Mesenchymal stem cell (in vitro differentiated cells and primary cell): ENCODE measurements around the gene NTRK3.

ENCODE experiments used
- DNase-seq: peaks from one replicate; pipeline ENCODE4 v3.0.0-alpha.2; 2013
- H2AFZ ChIP-seq: one replicate; pipeline ENCODE4 v1.6.1; 2013; ENCODE audit warnings: low read depth, mild to moderate bottlenecking, control low read depth, inconsistent platforms, low read length, moderate library complexity
- H2AK5ac ChIP-seq: 2 replicates; pipeline ENCODE4 v1.6.1; 2013; ENCODE audit warnings: low read length, moderate library complexity, mild to moderate bottlenecking, inconsistent platforms; ENCODE audit not compliant: severe bottlenecking
- H2BK120ac ChIP-seq: one replicate; pipeline ENCODE4 v1.6.1; 2013; ENCODE audit warnings: low read depth, mild to moderate bottlenecking, inconsistent platforms, low read length, moderate library complexity
- H2BK12ac ChIP-seq, 2 experiments: one replicate each; pipeline ENCODE4 v1.6.1; 2013; ENCODE audit warnings: inconsistent platforms in 2 of 2, low read length in 2 of 2, mild to moderate bottlenecking in 2 of 2, moderate library complexity in 2 of 2, control low read depth in 1 of 2
- H2BK15ac ChIP-seq: one replicate; pipeline ENCODE4 v1.6.1; 2013; ENCODE audit warnings: mild to moderate bottlenecking, low read depth, inconsistent platforms; ENCODE audit not compliant: poor library complexity, severe bottlenecking
- H2BK5ac ChIP-seq: 2 replicates; pipeline ENCODE4 v1.6.1; 2013; ENCODE audit warnings: low read depth, mild to moderate bottlenecking, low read length, control low read depth, inconsistent platforms; ENCODE audit not compliant: poor library complexity, severe bottlenecking
- H3K14ac ChIP-seq, 2 experiments: one replicate each; pipeline ENCODE4 v1.6.1; 2013; ENCODE audit warnings: inconsistent platforms in 2 of 2, low read length in 2 of 2, control low read depth in 1 of 2, mild to moderate bottlenecking in 1 of 2, moderate library complexity in 1 of 2
- H3K18ac ChIP-seq, 2 experiments: one replicate each; pipeline ENCODE4 v1.6.1; 2013; ENCODE audit warnings: inconsistent platforms in 2 of 2, low read length in 2 of 2, control low read depth in 1 of 2, low read depth in 1 of 2, mild to moderate bottlenecking in 1 of 2
- H3K23ac ChIP-seq, 2 experiments: one replicate each; pipeline ENCODE4 v1.6.1; 2013; ENCODE audit warnings: inconsistent platforms in 2 of 2, low read length in 2 of 2, mild to moderate bottlenecking in 2 of 2, moderate library complexity in 2 of 2, control low read depth in 1 of 2
- H3K27ac ChIP-seq: 2 replicates; pipeline ENCODE4 v1.5.1; 2013; ENCODE audit warnings: mild to moderate bottlenecking, moderate library complexity, low read length, control low read depth, inconsistent platforms; ENCODE audit not compliant: poor library complexity, severe bottlenecking
- H3K27me3 ChIP-seq, 2 experiments: 2 replicates each; pipeline versions ENCODE4 v1.6.1 to v1.7.0; 2013; ENCODE audit warnings: low read length in 2 of 2, mild to moderate bottlenecking in 2 of 2, moderate library complexity in 2 of 2, control low read depth in 1 of 2, inconsistent platforms in 1 of 2; ENCODE audit not compliant: control insufficient read depth in 1 of 2, insufficient read depth in 1 of 2
- H3K36me3 ChIP-seq, 2 experiments: 2 replicates each; pipeline versions ENCODE4 v1.6.1 to v1.7.0; 2013; ENCODE audit warnings: low read length in 2 of 2, control low read depth in 1 of 2, inconsistent platforms in 1 of 2, low read depth in 1 of 2, mild to moderate bottlenecking in 1 of 2; ENCODE audit not compliant: insufficient read depth in 2 of 2, control insufficient read depth in 1 of 2
- H3K4ac ChIP-seq, 2 experiments: one replicate each; pipeline ENCODE4 v1.6.1; 2013; ENCODE audit warnings: inconsistent platforms in 2 of 2, low read length in 2 of 2, mild to moderate bottlenecking in 2 of 2, moderate library complexity in 2 of 2, control low read depth in 1 of 2, low read depth in 1 of 2
- H3K4me1 ChIP-seq: 2 replicates; pipeline ENCODE4 v1.6.1; 2013; ENCODE audit warnings: low read depth, low read length, control low read depth; ENCODE audit not compliant: control insufficient read depth, insufficient read depth
- H3K4me2 ChIP-seq: 2 replicates; pipeline ENCODE4 v1.6.1; 2013; ENCODE audit warnings: low read length, mild to moderate bottlenecking, inconsistent platforms; ENCODE audit not compliant: poor library complexity, severe bottlenecking
- H3K4me3 ChIP-seq, 2 experiments: 2 replicates each; pipeline versions ENCODE4 v1.5.1 to v1.7.0; 2013; ENCODE audit warnings: low read length in 2 of 2, mild to moderate bottlenecking in 2 of 2, control low read depth in 1 of 2, low read depth in 1 of 2; ENCODE audit not compliant: insufficient read depth in 1 of 2
- H3K79me1 ChIP-seq: replicated peaks from 2 replicates; pipeline ENCODE4 v1.6.1; 2013; ENCODE audit warnings: mild to moderate bottlenecking, control low read depth, low read length, inconsistent platforms; ENCODE audit not compliant: poor library complexity, severe bottlenecking
- H3K9ac ChIP-seq: 2 replicates; pipeline ENCODE4 v1.7.0; 2013; ENCODE audit warnings: mild to moderate bottlenecking, low read length, moderate library complexity
- H3K9me3 ChIP-seq: 2 replicates; pipeline ENCODE4 v1.7.0; 2013; ENCODE audit warnings: mild to moderate bottlenecking, low read length; ENCODE audit not compliant: control insufficient read depth
- H4K8ac ChIP-seq: one replicate; pipeline ENCODE4 v1.6.1; 2013; ENCODE audit warnings: inconsistent platforms, mild to moderate bottlenecking, low read length, moderate library complexity
- H4K91ac ChIP-seq: one replicate; pipeline ENCODE4 v1.6.1; 2013; ENCODE audit warnings: mild to moderate bottlenecking, low read length, inconsistent platforms
- WGBS: methylation state at CpG from one replicate; pipeline ENCODE4 v1.1.7; 2013; ENCODE audit warnings: mixed read lengths; 5-methylcytosine and 5-hydroxymethylcytosine counted together

NTRK3 gene

GRCh38 chr15:88098361-88098760 lies 158.2 kb downstream of the NTRK3 start:
- no peaks in the 10 kb centered on the region for H3K9me3 ChIP-seq
- WGBS: 83% methylated on average over 8 of the region's 10 CpGs
- H3K27me3 ChIP-seq: peaks cover 0 to 38% of the 10 kb centered on the region in 2 experiments
- H3K27ac ChIP-seq: no peak overlapping the region
- no peak overlapping the region for H3K23ac ChIP-seq
- H3K4me1 ChIP-seq: no peaks in the 10 kb centered on the region
- no peak overlapping the region for H2BK15ac ChIP-seq
- H2AK5ac ChIP-seq: no peak overlapping the region
- no peaks in the 10 kb centered on the region for H3K36me3 ChIP-seq
- no peak overlapping the region for H4K91ac ChIP-seq
- H3K4me2 ChIP-seq: no peak overlapping the region
- no peak overlapping the region for H3K14ac ChIP-seq
- no peak overlapping the region for H3K4ac ChIP-seq
- H2BK120ac ChIP-seq: no peak overlapping the region
- no peak for DNase-seq
- H3K4me3 ChIP-seq: no peak overlapping the region
- no peak overlapping the region for H2AFZ ChIP-seq
- H2BK12ac ChIP-seq: no peak overlapping the region
- no peak overlapping the region for H3K9ac ChIP-seq
- H2BK5ac ChIP-seq: no peak overlapping the region
- H4K8ac ChIP-seq: no peak overlapping the region
- H3K18ac ChIP-seq: no peak overlapping the region
- H3K79me1 ChIP-seq: no peaks in the 10 kb centered on the region

DNA sequence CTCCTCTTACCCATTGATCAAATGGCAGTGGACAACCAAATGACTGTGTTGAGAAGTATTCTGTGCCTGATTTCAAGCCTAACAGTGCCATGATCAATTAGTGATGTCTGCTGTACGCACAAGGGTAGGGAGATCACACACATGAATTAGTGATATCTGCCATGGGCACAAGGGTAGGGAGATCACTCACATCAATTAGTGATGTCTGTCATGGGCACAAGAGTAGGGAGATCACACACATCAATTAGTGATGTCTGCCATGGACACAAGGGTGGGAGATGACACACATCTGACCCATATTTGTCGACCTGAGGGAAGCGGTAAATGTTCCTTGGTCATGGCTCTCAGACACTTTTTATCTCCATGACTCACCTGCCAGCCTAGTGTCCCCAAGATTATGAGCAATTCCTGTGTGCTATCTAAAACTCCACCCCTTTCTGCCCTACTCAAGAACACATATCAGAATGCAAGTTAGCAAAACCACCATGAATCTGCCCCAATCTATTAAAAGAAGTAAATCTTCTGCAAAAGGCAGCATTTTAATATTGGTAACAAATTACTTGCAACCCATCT lies 165.0 kb downstream of the NTRK3 start:
- Histone ChIP-seq H3K9me3 (peaks cover 11% of the 10 kb centered on the region), H4K8ac (no peak overlapping the region), H3K14ac (no peak overlapping the region), H3K4me3 (no peak overlapping the region), H2BK12ac (no peak overlapping the region), H3K4me2 (no peak overlapping the region), H2AFZ (no peak overlapping the region), H3K79me1 (no peaks in the 10 kb centered on the region), H3K9ac (no peak overlapping the region), H3K36me3 (no peaks in the 10 kb centered on the region), H3K18ac (no peak overlapping the region), H3K4me1 (no peaks in the 10 kb centered on the region), H2BK120ac (no peak overlapping the region), H4K91ac (no peak overlapping the region), H3K27ac (no peak overlapping the region), H3K27me3 (peaks cover 0 to 70% of the 10 kb centered on the region in 2 experiments), H2AK5ac (no peak overlapping the region), H2BK5ac (no peak overlapping the region), H2BK15ac (no peak overlapping the region), H3K4ac (no peak overlapping the region), H3K23ac (no peak overlapping the region)
- WGBS: 76% methylated on average over 3 of the region's 3 CpGs
- no peak for DNase-seq

DNA sequence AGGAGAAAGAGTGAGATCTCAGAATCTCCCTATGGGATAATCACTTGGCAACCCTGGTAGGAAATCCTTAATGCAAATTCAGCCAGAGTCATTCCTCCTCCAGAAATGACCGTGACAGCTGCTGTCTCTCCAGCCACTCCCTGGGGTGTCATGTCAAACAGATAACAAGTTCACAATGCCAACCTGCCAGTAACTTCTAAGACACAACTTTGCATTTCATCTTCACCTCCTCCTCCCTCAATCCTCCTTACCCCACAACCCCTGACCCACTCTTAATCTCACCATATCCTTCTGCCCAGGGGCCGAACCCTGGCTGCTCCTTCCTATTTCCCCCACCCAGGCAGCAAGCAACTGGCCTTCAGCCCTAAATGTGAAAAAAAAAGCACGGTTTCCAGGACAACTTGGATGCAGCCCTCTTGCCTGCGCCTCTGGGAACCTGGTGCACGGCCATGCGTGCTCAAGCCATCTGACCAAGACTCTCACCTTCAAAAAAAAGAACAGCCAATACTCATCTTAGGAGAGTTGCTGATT lies 166.0 kb downstream of the NTRK3 start:
- Histone ChIP-seq H2BK5ac (no peak overlapping the region), H2AFZ (no peak overlapping the region)

DNA sequence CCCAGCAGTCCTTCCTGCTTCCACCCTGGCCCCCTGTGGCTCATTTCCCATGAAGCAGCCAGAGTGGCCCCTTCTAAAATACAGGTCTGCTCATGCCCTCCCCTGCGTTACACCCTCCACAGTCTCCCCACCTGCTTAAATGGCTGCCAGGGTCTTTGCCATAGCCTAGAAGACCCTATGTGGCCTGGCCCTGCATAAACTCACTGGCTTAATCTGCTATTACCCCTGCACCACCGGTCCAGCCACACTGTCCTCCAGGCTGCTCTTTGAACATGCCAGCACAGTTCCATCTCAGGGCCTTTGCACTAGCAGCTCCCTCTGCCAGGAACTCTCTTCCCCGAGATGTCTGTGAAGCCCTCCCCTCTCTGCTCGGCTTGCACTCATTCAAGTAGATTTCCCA lies 166.8 kb downstream of the NTRK3 start:
- H3K4me1 ChIP-seq: no peaks in the 10 kb centered on the region
- no peak overlapping the region for H2BK120ac ChIP-seq
- peaks cover 0 to 77% of the 10 kb centered on the region in 2 experiments for H3K27me3 ChIP-seq
- no peak overlapping the region for H2BK5ac ChIP-seq
- no peak overlapping the region for H4K91ac ChIP-seq
- peaks cover 11% of the 10 kb centered on the region for H3K9me3 ChIP-seq
- no peak for DNase-seq
- no peak overlapping the region for H3K14ac ChIP-seq
- H3K18ac ChIP-seq: no peak overlapping the region
- H3K27ac ChIP-seq: no peak overlapping the region
- H3K36me3 ChIP-seq: no peaks in the 10 kb centered on the region
- no peaks in the 10 kb centered on the region for H3K79me1 ChIP-seq
- no peak overlapping the region for H3K4ac ChIP-seq
- H3K9ac ChIP-seq: no peak overlapping the region
- H3K4me2 ChIP-seq: no peak overlapping the region
- peak overlapping the region in 1 of 2 experiments; percentile 1 for H3K4me3 ChIP-seq
- H2AK5ac ChIP-seq: no peak overlapping the region
- 60% methylated on average over 4 of the region's 4 CpGs for WGBS
- no peak overlapping the region for H2AFZ ChIP-seq
- no peak overlapping the region for H3K23ac ChIP-seq
- H2BK15ac ChIP-seq: no peak overlapping the region
- no peak overlapping the region for H2BK12ac ChIP-seq
- no peak overlapping the region for H4K8ac ChIP-seq

More for the DNA sequence above, 166.0 kb downstream of the NTRK3 start:
- H3K4me1 ChIP-seq: no peaks in the 10 kb centered on the region
- no peak overlapping the region for H3K14ac ChIP-seq
- no peak overlapping the region for H3K9ac ChIP-seq
- no peak overlapping the region for H4K91ac ChIP-seq
- no peak overlapping the region for H3K4me3 ChIP-seq
- 71% methylated on average over 6 of the region's 6 CpGs for WGBS
- no peak overlapping the region for H3K23ac ChIP-seq
- H2AK5ac ChIP-seq: no peak overlapping the region
- H3K9me3 ChIP-seq: peaks cover 11% of the 10 kb centered on the region
- H2BK15ac ChIP-seq: no peak overlapping the region
- H2BK12ac ChIP-seq: no peak overlapping the region
- no peak for DNase-seq
- no peaks in the 10 kb centered on the region for H3K36me3 ChIP-seq
- no peak overlapping the region for H3K4ac ChIP-seq
- H3K27ac ChIP-seq: no peak overlapping the region
- H3K4me2 ChIP-seq: no peak overlapping the region
- no peak overlapping the region for H2BK120ac ChIP-seq
- H4K8ac ChIP-seq: no peak overlapping the region
- peaks cover 0 to 72% of the 10 kb centered on the region in 2 experiments for H3K27me3 ChIP-seq
- H3K79me1 ChIP-seq: no peaks in the 10 kb centered on the region
- H3K18ac ChIP-seq: no peak overlapping the region
